HG03457 (cell line): ENCODE results near the gene RNF166.

Experiments
- ATAC-seq: cut with Tn5 transposase; IDR thresholded peaks from one replicate; pipeline ENCODE4 v1.9.1; 2021; ENCODE audit warnings: moderate number of reproducible peaks; ENCODE audit not compliant: unreplicated experiment

RNF166 gene

DNA sequence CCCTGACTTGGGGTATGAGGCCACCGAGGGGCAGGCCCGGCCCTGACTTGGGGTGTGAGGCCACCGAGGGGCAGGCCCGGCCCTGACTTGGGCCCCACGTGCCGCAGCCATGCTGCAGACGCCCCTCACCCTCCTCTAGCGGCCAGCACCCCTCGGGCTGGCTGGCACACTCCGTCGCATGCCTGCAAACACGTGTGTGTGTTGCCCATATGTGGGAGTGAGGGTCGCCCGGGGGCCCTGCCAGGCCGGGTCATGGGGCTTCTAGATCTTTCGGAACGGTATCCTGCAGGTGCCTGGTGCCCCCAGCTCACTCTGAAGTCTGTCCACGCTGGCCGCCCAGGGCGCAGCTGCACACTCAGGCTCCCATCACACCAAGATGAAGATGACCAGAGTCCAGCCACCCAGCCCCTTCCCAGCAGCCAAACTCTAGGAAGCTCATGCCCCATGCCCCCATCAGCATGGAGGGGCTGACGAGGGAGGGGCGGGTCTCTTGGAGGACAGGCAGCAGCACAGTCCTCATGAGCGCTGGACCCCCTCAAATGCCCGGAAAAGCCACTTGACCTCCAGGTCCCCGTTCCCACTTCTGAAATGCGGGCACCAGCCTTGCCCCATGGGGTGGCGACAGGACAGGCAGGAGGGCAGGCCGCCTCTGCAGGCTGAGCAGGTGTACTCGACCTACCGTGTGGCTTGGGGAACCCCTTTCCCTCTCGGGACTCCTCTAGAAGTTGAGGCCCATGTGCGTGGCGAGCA lies 33.9 kb upstream of the RNF166 start:
- no peak for ATAC-seq

DNA sequence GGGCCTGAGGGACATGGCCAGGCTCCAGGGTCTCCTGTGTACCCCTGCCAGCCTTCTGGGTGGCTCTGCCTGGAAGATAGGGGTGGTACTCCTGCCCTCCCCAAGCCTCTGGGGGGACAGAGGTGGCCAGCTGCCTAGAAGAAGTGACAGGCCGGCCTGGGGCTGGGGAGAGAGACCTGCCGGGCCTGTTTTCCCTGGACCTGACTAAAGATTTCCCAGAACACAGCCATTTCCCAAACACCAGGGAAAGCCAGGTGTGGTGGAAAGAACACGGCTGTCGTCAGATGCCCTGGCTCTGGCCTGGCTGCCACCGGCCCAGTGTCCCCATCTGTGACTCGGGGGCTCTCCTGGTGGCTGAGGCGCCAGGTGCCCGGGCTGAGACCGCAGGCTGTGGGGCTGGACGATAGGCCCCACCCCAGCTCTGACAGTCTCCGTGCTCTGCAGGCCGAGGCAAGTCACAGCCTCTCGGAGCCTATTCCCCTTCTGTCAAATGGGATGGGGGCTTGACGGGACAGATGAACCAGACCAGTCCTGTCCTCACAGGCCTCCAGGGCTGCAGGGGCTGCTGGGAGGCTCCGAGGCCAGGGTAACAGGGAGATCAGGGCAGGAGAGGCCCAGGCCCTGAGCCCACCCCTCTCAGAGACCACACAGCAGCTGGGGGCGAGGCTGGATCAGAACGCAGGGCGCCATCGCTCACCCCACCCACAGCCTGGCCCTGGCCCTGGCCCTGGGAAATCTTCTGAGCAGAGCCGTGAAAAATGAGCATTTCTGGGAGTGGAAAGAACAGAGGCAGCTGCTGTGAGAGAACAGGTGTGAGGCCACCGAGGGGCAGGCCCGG lies 33.1 kb upstream of the RNF166 start:
- no peak for ATAC-seq

DNA sequence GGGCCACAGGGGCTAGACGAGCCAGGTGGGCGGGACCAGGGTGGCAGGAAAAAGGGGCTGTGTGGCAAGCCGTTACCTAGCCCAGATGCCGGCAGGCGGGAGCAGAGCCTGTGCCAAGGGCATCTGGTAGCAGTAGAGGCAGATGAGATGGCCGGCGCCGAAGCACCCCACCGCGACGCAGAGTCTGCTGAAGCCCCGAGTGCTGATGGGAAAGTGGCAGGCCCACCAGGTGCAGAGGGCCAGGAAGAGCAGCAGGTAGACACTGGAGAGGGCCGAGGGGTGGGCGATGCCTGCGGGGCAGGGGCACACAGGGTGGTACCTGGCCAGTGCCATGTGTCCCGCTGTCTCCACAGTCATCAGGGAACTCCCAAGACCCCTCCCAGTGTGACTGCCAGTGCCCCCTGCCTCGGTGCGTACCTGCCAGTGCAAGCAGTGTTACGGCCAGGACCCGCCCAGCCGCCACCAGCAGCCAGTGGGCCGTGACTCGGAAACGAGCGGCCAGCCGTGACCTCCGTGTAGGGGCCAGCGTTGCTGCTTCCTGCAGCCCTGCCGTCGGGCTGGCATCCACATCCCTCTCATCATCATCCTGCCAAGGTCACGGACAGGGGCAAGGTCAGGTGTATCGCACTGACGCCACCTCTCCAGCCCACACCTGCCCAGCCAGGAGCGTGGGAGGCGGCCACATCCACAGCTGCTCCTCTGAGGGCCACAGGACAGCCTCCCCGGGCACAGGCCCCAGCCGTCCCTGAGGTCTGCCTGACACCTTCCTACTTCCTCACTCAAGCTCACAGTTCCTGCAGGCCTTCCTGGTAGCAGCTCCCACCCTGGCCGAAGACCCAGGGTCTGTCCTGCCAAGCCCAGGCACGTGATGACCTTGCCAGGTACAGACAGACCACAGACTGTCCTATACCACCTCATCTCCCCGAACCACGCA lies 32.2 kb upstream of the RNF166 start:
- no peak for ATAC-seq

DNA sequence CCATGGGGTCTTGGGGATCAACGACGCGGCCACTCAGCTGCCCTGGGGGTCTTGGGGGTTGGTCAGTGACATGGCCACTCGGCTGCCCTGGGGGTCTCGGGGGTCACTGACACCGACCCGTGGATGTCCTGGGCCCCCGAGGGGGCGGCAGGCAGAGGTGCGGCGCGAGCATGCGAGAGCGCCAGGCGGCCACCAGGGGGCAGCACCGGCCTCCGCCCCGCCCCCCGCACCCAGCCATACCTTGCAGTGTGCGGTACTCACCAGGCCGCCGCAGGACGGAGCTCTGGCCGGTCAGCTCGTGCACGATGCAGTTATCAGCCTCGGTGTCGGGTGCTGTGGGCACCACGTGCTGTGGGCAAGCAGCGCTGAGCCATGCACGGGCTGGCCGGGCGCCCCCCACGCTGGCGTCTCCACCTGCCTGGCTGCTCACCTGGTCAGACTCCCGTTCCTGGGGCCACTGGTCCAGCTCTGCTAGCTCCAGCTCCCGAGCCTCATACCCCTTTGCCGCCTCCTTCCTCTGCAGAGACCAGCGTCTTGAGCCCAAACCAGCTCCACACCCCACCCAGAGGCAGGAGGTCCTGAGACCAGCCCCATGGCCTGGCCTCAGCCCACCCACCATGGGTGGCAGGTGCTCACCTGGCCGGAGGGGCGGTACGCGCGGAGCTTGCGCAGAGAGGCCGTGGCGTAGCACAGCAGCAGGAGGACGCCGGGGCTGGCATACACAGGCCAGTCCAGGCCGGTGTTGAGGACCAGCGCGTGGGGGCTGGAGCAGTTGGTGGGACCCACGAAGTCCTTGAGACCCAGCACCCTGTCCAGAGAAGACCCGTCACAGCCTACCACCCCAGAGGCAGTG lies 31.3 kb upstream of the RNF166 start:
- no peak for ATAC-seq

DNA sequence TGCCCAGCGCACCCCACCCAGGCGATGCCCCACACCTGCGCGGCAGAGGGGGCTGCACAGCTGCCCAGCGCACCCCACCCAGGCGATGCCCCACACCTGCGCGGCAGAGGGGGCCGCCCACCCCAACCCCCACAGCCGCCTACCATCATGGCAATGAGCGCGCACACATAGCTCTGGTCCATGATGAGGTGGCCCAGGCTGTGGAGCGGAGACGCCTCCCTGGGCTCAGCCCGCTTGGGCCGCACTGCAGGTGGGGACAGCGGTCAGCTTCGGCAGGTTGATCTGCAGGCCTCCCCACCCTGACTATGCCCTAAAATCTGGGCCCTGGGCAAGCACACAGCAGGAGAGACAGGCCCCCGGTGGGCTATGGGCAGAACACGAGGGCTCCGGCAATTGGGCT lies 30.3 kb upstream of the RNF166 start:
- ATAC-seq, result no peak

DNA sequence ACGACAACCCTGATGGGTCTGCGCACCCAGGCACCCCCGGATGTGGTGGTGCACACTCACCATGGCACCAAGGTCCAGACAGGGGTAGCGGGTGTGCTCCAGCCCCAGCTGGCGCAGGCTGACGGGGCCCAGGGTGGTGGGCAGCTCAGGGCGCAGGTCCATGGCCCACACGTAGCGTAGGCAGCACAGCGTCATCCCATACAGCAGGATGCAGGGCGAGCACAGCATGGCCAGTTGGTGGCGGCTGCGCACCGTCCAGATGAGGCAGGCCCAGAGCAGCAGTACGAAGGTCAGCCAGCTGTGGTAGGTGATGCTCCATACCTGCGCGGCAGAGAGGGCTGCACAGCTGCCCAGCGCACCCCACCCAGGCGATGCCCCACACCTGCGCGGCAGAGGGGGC lies 29.9 kb upstream of the RNF166 start:
- no peak for ATAC-seq

DNA sequence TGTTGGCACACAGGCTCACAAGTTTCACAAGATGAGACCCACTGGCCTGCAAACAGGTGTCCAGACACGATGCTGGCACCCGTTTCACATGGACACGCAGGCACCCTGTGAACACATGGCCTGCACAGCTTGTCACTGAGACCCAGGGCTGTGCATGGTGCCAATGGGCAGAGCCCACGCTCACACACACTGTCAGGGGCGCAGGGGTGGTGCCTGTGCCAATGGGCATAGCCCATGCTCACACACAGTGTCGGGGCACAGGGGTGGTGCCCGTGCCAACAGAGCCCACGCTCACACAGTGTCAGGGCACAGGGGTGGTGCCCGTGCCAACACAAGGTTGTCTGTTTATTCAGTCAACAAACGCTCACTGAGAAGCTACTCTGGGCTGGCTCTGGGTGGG lies 29.4 kb upstream of the RNF166 start:
- no peak for ATAC-seq

DNA sequence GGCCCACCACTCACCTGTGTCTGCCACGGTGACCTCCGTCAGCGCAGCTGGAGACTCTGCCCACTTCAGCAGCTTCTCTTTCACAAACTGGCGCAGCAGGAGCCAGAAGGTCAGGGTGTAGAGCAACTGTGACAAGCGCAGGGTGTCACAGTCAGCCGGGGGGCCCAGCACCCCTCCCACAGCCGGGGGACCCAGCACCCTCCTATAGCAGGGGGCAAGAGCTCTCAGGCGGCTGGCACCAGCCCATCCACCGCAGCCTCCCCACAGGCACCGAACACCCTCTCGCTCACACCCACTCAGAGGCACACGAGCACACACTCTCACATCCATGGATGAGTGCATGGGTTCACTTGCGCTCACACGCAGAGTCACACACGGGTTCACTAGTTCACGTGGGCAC lies 28.9 kb upstream of the RNF166 start:
- no peak for ATAC-seq

DNA sequence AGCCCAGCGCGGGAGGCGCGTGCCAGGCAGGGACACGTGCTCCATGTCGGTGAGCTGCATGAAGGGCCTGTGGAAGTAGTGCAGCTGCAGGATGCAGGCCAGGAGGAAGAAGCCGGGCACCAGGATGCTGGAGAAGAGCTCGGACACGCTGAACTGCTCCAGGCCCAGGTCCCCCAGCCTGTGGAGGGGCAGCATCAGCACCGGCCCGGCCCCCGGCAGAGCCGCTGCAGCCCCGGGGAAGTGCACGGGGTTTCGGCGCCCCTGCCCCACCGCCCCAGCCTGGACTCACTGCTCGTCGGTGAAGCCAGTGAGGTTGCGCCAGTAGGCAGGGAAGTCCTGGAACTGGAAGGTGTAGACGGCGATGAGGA lies 28.1 kb upstream of the RNF166 start:
- no peak for ATAC-seq

DNA sequence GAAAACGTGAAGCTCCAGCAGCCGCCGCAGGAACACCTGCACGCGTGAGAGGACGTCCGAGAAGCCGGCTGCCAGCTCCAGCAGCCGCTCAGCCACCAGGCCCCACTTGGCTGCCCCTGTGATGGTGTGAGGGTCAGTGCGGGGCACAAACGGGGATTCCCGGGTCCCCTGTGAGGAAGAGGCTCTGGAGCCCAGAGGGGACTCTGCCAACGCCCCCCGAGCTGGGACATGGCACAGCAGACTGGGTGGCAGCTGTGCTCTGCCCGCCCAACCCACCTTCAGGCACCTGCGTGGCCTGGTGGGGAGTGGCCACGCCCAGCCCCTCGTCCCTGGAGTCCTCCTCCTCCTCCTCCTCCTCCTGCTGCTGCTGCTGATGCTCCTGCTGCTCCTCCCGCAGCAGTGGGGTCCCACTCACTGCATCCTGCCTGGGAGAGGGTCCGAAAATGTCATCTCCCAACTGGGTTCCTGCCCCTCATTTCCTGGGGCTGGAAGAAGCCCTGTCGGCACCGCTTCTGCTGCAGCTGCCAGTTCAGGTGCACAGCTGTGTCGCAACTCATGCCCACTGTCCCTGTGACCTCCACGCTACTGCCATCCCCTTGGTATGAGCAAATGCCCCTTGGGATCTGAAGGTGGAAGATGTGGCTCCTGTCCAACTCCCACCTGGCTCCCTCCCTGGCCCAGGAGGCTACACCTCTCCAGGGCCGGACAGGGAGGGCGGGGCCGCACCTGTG lies 27.6 kb upstream of the RNF166 start:
- no peak for ATAC-seq

DNA sequence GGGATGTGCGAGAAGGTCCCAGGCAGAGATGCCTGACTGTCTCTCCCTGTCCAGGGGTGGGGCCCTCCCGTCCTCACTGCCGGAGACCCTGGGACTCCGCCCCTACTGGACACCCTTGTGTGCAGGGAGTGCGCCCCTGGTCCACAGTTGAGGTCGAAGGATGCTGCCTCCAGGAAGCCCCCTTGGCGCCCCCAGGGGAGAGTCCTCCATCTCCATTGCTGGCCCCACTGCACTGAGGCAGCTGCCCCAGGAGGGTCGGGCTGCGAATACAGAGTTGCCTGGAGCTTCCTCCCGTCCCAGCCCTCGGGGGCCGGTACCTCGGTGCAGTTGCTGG lies 26.7 kb upstream of the RNF166 start:
- ATAC-seq, result no peak

DNA sequence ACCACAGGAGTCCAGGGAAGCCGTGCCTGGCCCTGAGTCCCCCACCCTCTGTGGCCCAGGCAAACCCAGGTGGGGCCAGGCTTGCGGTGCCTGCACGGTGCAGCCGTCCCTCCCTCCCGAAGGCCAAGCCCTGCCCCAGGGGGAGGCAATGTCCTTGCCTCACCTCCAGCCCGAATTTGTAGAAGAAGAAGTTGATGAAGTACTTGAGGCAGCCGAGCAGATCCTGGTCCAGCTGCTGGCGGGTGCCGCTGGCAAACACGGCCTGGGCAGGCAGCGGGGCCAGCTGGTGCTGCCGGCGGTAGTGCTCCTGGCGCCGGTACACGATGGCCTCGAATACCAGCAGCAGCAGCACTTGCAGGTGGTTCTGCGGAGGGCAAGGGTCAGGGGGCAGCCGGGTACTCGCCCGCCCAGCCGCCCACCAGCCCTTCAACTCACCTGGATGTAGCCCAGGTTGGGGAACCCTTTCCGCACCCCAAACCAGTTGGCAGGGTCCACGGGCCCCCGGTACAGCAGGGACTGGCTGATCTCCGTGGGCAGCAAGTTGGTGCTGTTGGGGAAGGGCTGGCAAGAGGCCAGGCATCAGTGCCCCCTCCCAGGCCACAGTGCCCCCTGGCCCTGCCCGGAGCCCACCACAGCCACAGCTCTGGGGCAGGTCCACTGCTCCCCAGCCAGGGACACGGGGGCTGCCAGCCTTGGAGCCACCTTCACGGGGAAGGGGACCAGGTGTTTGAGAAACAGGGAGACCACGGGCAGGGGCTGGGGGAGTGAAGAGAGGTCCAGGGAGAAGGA lies 26.2 kb upstream of the RNF166 start:
- no peak for ATAC-seq

DNA sequence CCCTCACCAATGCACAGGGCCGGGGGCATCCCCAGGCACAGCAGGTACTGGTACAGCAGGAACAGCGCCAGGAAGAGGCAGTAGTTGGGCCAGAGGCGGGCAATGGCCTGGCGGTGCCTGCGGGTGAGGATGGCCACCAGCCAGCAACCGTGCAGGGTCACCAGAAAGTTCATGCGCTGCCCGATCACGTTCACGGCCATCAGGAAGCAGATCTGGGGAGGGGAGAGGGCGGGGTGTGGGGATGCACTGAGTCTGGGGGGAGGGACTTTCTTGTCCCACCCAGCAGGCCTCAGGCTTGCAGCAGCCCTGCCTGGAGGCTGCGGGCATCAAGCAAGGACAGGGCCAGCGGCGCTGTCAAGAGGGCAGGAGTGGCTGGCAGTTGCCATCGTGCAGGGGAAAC lies 25.5 kb upstream of the RNF166 start:
- no peak for ATAC-seq

DNA sequence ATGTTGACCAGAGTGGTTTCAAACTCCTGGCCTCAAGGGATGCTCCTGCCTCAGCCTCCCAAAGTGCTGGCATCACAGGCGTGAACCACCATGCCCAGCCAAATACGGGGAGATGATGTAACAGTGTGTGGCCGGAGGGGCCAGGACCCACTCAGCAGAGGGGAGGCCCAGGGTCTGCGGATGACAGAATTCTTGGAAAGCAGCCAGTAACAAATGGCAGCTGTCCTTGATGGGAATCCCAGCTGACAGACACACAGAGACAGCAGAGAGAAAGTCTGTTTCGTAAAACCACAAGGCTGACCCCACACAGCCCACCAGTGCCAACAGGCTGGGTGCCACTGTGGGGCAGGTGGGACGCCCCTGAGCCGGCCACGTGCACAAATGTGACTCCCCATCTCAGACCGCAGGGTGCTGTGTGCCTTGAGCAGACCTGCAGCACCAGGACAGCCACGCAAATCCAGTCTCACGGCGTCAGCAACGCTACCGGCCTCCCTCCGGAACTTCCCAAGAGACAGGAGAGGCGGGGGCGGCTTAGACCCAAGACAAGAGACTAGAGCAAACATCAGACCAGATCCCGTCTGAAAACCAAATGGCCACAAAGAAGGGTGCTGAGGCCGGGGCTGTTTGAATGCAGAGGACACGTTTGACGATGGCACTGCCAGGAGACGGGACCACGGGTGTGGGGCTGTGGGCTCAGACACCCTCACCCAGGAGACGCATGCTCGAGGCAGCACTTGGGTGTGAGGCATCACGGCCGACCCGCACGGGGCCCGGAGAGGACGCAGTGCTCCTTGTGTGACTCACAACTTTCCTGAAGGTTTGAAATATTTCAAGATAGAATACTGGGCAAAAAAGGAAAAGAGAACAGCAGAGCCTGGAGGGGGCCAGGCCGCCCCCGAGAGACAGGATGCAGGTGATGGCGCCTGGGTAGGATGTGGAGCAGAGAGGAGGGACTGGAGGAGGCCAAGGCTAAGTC lies 24.7 kb upstream of the RNF166 start:
- no peak for ATAC-seq

DNA sequence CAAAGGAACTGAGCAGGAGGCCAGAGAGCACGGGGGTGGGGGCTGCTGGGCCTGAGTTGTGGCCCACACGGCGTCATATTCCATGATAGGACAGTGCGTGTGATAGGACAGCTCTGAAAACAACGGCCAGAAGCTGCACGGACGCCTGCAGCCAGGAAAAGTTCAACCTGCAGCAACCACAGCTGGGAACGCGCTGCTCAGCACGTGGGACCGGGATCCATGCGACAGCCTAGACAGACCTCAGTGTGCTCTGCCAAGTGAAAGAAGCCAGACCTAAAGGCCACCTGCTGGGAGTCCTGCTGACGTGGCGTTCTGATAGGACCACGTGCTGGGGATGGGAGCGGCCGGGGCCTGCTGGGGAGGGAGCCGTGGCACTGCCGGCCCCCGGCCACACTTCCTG lies 21.7 kb upstream of the RNF166 start:
- ATAC-seq, result no peak

DNA sequence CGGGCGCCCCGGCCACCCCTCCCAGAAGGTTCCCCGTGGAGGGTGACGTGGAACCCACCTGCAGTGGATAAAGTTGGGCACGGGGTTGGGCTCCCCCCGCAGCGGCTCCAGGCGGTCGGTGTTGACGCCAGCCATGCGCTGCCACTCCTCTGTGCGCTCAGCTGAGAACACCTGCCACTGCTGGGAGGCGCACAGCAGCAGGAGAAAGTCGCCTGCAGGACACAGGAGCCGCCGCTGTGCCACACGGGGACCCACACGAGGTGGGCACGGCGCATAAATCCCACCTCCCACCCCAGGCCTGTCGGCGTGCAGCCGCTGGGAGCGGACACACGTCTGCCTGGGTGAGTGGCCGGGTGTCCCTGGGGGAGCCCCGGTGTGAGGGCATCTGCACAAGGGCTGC lies 20.8 kb upstream of the RNF166 start:
- no peak for ATAC-seq

DNA sequence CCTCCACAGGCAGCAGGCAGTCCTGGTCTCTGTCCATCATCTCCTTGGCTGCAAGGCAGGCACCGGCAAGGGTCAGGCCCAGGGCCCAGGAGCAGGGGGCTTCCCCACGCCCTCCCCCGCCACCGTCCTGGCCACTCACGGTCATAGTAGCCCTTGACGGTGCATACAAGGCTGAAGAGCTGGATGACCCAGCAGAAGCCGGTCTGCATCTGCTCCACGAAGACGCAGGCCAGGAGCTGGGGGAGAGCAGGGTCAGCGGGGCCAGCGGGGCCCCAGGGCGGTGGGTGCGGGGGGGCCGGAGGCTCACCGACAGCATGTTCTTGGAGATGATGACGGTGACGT lies 20.2 kb upstream of the RNF166 start:
- ATAC-seq, result no peak
